Keratinocyte (primary cell): Measurements from ENCODE around the gene SEMA3F. TPM values are rescaled to one million over a fixed set of nuclear protein-coding genes. Genes with fewer than 3 reads are reported as not detected.

Experiments used
- DNase-seq: peaks from one replicate; pipeline ENCODE4 v3.0.0-alpha.2; 2011; ENCODE audit warnings: low read depth, missing footprints, low spot score
- FAIRE-seq: peaks from 2 replicates; lab custom pipeline; 2011; peaks lifted over from hg19 to GRCh38; lab: Jason Lieb, UNC
- H2AFZ ChIP-seq: 2 replicates; pipeline ENCODE4 v1.6.0; 2012; ENCODE audit warnings: low read length, control low read depth, inconsistent platforms; ENCODE audit not compliant: control insufficient read depth
- H3K27ac ChIP-seq: 2 replicates; pipeline ENCODE4 v1.5.1; 2011; ENCODE audit warnings: low read length; ENCODE audit not compliant: control insufficient read depth, insufficient read depth
- H3K27me3 ChIP-seq: 3 replicates; pipeline ENCODE4 v1.6.0; 2011; ENCODE audit warnings: low read length; ENCODE audit not compliant: control insufficient read depth, insufficient read depth; ENCODE audit errors: extremely low read depth
- H3K36me3 ChIP-seq, 2 experiments: 2 replicates in 1 of 2; 3 replicates in 1 of 2; pipeline ENCODE4 v1.5.1; 2011; ENCODE audit warnings: low read length in 2 of 2, mild to moderate bottlenecking in 1 of 2; ENCODE audit not compliant: control insufficient read depth in 2 of 2, insufficient read depth in 2 of 2; ENCODE audit errors: extremely low read depth in 1 of 2
- H3K4me1 ChIP-seq: 3 replicates; pipeline ENCODE4 v1.5.1; 2011; ENCODE audit warnings: low read length; ENCODE audit not compliant: control insufficient read depth, insufficient read depth; ENCODE audit errors: extremely low read depth
- H3K4me2 ChIP-seq: 3 replicates; pipeline ENCODE4 v1.6.0; 2011; ENCODE audit warnings: low read depth, low read length; ENCODE audit not compliant: control insufficient read depth, insufficient read depth; ENCODE audit errors: extremely low read depth
- H3K4me3 ChIP-seq, 3 experiments: fragments of 200-600 bp in 1 of 3; sonication (generic) in 1 of 3; 2 replicates in 2 of 3; 3 replicates in 1 of 3; pipeline ENCODE4 v1.5.1; 2011 to 2016; ENCODE audit warnings: low read length in 3 of 3, mild to moderate bottlenecking in 3 of 3, control low read depth in 2 of 3, inconsistent platforms in 1 of 3, low read depth in 1 of 3, mixed read lengths in 1 of 3, mixed run types in 1 of 3, moderate library complexity in 1 of 3; ENCODE audit not compliant: control insufficient read depth in 2 of 3, insufficient read depth in 2 of 3; ENCODE audit errors: extremely low read depth in 1 of 3
- H3K79me2 ChIP-seq: 2 replicates; pipeline ENCODE4 v1.6.0; 2012; ENCODE audit warnings: low read length; ENCODE audit not compliant: control insufficient read depth, insufficient read depth
- H3K9ac ChIP-seq: 3 replicates; pipeline ENCODE4 v1.6.0; 2011; ENCODE audit warnings: low read length; ENCODE audit not compliant: control insufficient read depth, insufficient read depth; ENCODE audit errors: extremely low read depth
- H3K9me1 ChIP-seq: 3 replicates; pipeline ENCODE4 v1.6.0; 2011; ENCODE audit warnings: low read length; ENCODE audit not compliant: control insufficient read depth, insufficient read depth; ENCODE audit errors: extremely low read depth
- H3K9me3 ChIP-seq: 2 replicates; pipeline ENCODE4 v1.5.1; 2012; ENCODE audit warnings: low read depth, low read length; ENCODE audit not compliant: control insufficient read depth
- H4K20me1 ChIP-seq: 3 replicates; pipeline ENCODE4 v1.6.0; 2011; ENCODE audit warnings: low read length; ENCODE audit not compliant: control insufficient read depth, insufficient read depth; ENCODE audit errors: extremely low read depth
- EZH2 ChIP-seq: IDR thresholded peaks from one replicate; pipeline ENCODE4 v1.6.1; 2012; ENCODE audit warnings: inconsistent platforms, mild to moderate bottlenecking, low read length, moderate library complexity
- dilution Hi-C: fragments of 300-500 bp; cut with MboI; formaldehyde crosslinking; loops from one replicate; pipeline ENCODE4 v1.7.0; 2020; ENCODE audit warnings: low sequenced_read_pairs; ENCODE audit not compliant: extremely low pct_ligation_motif_present
- polyA plus RNA-seq, 5 experiments: library from polyadenylated mRNA; depleted of rRNA in 3 of 5; stranded (reverse) in 3 of 5; stranded (forward) in 1 of 5; unstranded in 1 of 5; fragments of >200 nt; gene quantifications; 1 replicate in 1 of 5; 2 replicates in 3 of 5; 3 replicates in 1 of 5; pipeline versions ENCODE4 v1.2.1 to v1.2.3, GENCODE V29; 2011 to 2012; ENCODE audit warnings: missing spikeins in 2 of 5, low read depth in 1 of 5, low replicate concordance in 1 of 5
- small RNA-seq, 3 experiments: library from RNA; depleted of rRNA; stranded (forward); fragments of <200 nt; gene quantifications; one replicate each; pipeline ENCODE3, GENCODE V24; 2012; ENCODE audit warnings: low read depth in 3 of 3, low replicate concordance in 1 of 3; ENCODE audit not compliant: insufficient read length in 3 of 3
- TF ChIP-seq, protein P1 (sequence below), 3 experiments: IDR thresholded peaks in 1 of 3; conservative IDR thresholded peaks in 1 of 3; optimal IDR thresholded peaks in 1 of 3; 2 replicates in 2 of 3; 3 replicates in 1 of 3; pipeline versions ENCODE3 to v1.5.1; 2011; ENCODE audit warnings: low read length in 3 of 3, mild to moderate bottlenecking in 3 of 3, moderate library complexity in 2 of 3, control low read depth in 1 of 3, inconsistent platforms in 1 of 3; ENCODE audit not compliant: insufficient read depth in 2 of 3; ENCODE audit errors: extremely low read depth in 1 of 3

SEMA3F gene
- polyA plus RNA-seq, 1 donor (not counting 4 experiments of a cell fraction or from before 2014, with no cell fraction given): 72.8 TPM

DNA sequence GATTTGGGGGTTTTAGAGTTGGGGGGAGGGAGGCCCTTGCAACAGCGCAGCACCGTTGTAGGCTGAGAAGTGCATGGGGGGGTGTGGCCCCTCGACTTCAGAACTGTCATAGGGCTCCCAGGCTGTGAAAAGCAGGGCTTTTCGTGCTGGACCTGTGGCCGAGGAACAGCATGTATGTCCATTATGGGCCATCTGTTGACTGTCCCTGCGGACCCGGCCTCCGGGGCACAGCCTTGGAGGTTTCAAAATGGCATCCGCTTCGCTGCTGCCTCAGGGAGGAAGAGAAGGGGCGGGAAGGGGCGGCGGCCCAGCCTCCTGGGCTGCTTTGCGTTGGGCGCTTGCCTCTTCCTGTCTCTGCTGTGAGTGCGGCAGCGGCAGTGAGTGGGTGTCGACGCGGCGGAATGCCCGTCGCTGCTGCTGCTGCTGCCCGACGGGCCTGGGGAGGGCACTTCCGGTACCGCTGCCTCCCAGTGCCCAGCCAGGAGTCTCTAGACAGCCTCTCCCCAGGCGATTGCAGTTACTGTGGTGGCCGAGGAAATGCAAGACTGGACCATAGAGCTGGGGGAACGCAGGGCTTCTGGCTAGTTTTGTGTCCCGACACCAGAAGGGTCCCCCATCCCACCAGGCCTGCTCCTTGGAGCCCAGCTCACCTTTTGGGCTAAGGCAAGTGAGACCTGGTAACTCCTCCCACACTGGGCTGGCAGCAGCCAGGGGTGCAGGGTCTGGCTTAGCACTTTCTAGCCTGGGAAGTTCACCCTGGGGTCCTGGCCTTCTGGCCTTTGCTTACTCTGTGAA is 82.8 kb downstream of the SEMA3F start:
- no peaks in the 10 kb centered on the region for H3K9me3 ChIP-seq
- H3K4me2 ChIP-seq: peak overlapping the region; percentile 98
- peaks cover 3% of the 10 kb centered on the region for H3K9me1 ChIP-seq
- peak overlapping the region; percentile 76 for H3K27ac ChIP-seq
- no peak for DNase-seq
- H3K9ac ChIP-seq: peak overlapping the region; percentile 88
- H4K20me1 ChIP-seq: peaks cover 14% of the 10 kb centered on the region
- peaks cover 39% of the 10 kb centered on the region for H3K4me1 ChIP-seq
- dilution Hi-C loops: no loop called here
- H3K36me3 ChIP-seq: peaks cover 11 to 12% of the 10 kb centered on the region in 2 experiments
- peak overlapping the region; percentile 76 to 98 (median 97) for H3K4me3 ChIP-seq
- peak overlapping the region; percentile 49 for H2AFZ ChIP-seq
- peaks cover 68% of the 10 kb centered on the region for H3K79me2 ChIP-seq
- no peak for TF ChIP-seq EZH2
- TF ChIP-seq, protein P1, sequence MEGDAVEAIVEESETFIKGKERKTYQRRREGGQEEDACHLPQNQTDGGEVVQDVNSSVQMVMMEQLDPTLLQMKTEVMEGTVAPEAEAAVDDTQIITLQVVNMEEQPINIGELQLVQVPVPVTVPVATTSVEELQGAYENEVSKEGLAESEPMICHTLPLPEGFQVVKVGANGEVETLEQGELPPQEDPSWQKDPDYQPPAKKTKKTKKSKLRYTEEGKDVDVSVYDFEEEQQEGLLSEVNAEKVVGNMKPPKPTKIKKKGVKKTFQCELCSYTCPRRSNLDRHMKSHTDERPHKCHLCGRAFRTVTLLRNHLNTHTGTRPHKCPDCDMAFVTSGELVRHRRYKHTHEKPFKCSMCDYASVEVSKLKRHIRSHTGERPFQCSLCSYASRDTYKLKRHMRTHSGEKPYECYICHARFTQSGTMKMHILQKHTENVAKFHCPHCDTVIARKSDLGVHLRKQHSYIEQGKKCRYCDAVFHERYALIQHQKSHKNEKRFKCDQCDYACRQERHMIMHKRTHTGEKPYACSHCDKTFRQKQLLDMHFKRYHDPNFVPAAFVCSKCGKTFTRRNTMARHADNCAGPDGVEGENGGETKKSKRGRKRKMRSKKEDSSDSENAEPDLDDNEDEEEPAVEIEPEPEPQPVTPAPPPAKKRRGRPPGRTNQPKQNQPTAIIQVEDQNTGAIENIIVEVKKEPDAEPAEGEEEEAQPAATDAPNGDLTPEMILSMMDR (optimal IDR thresholded peaks at IDR 0.05 in 1 of 3, IDR thresholded peaks at IDR 0.05 in 1 of 3, conservative IDR thresholded peaks at IDR 0.05 in 1 of 3; ENCODE audit: extremely low read depth in 1 of 3, insufficient read depth in 2 of 3, low read length in 3 of 3): peak in 1 of 3 experiments; percentile 6
- no peaks in the 10 kb centered on the region for H3K27me3 ChIP-seq
- FAIRE-seq: peak; percentile 69

DNA sequence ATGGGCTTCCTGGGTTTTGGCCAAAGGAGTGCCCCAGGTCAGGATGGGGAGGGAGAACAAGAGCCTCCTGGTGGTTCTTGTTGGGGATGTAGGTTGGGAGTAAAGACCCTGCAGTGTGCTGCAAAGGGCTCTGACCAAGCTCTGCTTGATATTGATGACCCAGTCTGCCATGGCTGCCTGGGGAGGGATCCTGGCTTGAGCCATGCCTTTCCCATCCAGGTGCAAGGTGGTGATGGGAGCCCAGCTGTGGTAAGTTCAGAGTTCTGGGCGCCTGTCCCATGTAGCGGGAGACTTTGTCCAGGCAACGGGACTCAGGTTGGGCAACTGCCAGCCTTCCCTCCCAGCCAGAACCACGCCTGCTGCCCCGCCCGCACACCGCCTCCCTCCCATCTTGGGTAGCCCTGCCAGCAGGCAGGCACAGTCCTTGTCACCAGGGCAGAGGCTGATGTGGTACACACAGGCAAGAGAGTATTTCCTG is 83.5 kb downstream of the SEMA3F start:
- Histone ChIP-seq H3K9me3 (no peaks in the 10 kb centered on the region), H3K4me1 (peaks cover 43% of the 10 kb centered on the region), H3K9me1 (peaks cover 3% of the 10 kb centered on the region), H3K36me3 (peaks cover 13% of the 10 kb centered on the region in 2 experiments), H3K27ac (peak overlapping the region; percentile 60), H3K4me3 (peak overlapping the region; percentile 76 to 98 (median 97)), H4K20me1 (peaks cover 14% of the 10 kb centered on the region), H3K79me2 (peaks cover 74% of the 10 kb centered on the region), H3K4me2 (peak overlapping the region; percentile 98), H2AFZ (no peak overlapping the region), H3K27me3 (no peaks in the 10 kb centered on the region), H3K9ac (peak overlapping the region; percentile 88)
- dilution Hi-C loops: no loop called here
- no peak for TF ChIP-seq EZH2
- DNase-seq: no peak
- FAIRE-seq: peak; percentile 61

Small RNA genes lying within 50 kb of the gene (small RNA-seq; reads per million reads assigned to genes)
- gene MIR566 (0 reads per million in 3 experiments), gene MIR5787 (0 reads per million in 3 experiments)

Other genes starting within 250 kb of the SEMA3F start
- 10.7 to 14.9 TPM (median 14.7 TPM) in 3 replicates for gene MON1A, start 225.5 kb upstream of the SEMA3F start, polyA plus RNA-seq
- gene RBM6, start 215.2 kb upstream of the SEMA3F start, polyA plus RNA-seq: 34.3 to 43.2 TPM (median 36.4 TPM) in 3 replicates
- 73.8 to 167 TPM (median 127 TPM) in 3 replicates for gene RBM5, start 66.4 kb upstream of the SEMA3F start, polyA plus RNA-seq
- 0.05 to 0.12 TPM in 2 of 3 replicates, not detected in the other for gene GNAT1, start 36.3 kb downstream of the SEMA3F start, polyA plus RNA-seq
- gene SLC38A3, start 49.9 kb downstream of the SEMA3F start, polyA plus RNA-seq: not detected in 3 replicates
- 268 to 419 TPM (median 341 TPM) in 3 replicates for gene GNAI2, start 80.9 kb downstream of the SEMA3F start, polyA plus RNA-seq
- 0.33 to 0.81 TPM (median 0.58 TPM) in 3 replicates for gene SEMA3B, start 113.8 kb downstream of the SEMA3F start, polyA plus RNA-seq
- gene LSMEM2, start 123.8 kb downstream of the SEMA3F start, polyA plus RNA-seq: not detected in 3 replicates
- gene IFRD2, start 137.1 kb downstream of the SEMA3F start, polyA plus RNA-seq: 43.1 to 90.4 TPM (median 50.3 TPM) in 3 replicates
- 6.6 to 15.6 TPM (median 10.3 TPM) in 3 replicates for gene HYAL3, start 144.1 kb downstream of the SEMA3F start, polyA plus RNA-seq
- gene NAA80, start 144.1 kb downstream of the SEMA3F start, polyA plus RNA-seq: 6.1 to 9.4 TPM (median 8.0 TPM) in 3 replicates
- gene HYAL1, start 148.2 kb downstream of the SEMA3F start, polyA plus RNA-seq: 13.9 to 24.5 TPM (median 15.3 TPM) in 3 replicates
- gene HYAL2, start 167.4 kb downstream of the SEMA3F start, polyA plus RNA-seq: 42.8 to 71.8 TPM (median 44.8 TPM) in 3 replicates
- gene TUSC2, start 172.9 kb downstream of the SEMA3F start, polyA plus RNA-seq: 28.0 to 47.8 TPM (median 30.5 TPM) in 3 replicates
- gene RASSF1, start 185.5 kb downstream of the SEMA3F start, polyA plus RNA-seq: 28.5 to 42.5 TPM (median 30.7 TPM) in 3 replicates
- gene ZMYND10, start 190.4 kb downstream of the SEMA3F start, polyA plus RNA-seq: 0.10 to 0.21 TPM (median 0.15 TPM) in 3 replicates
- 20.6 to 30.1 TPM (median 23.3 TPM) in 3 replicates for gene NPRL2, start 195.5 kb downstream of the SEMA3F start, polyA plus RNA-seq
- gene CYB561D2, start 195.5 kb downstream of the SEMA3F start, polyA plus RNA-seq: 12.3 to 19.9 TPM (median 17.6 TPM) in 3 replicates
- 22.4 to 43.8 TPM (median 31.6 TPM) in 3 replicates for gene TMEM115, start 204.2 kb downstream of the SEMA3F start, polyA plus RNA-seq